ENCODE measurements around the gene MC3R.

DNA sequence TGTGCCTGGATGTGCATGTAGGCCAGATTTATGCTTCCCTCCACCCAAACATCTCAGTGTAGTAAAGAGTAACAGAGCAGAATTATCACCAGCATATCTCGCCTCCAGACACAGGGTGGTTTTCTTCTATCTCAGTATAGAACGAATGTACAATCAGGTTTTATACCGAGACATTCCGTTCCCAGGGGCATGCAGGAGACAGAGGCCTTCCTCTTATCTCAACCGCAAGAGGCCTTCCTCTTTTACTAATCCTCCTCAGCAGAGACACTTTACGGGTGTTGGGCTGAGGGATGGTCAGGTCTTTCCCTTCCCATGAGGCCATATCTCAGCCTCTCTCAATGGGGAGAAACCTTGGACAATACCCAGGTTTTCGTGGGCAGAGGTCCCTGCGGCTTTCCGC, 36.4 kb upstream of the MC3R start:
- TF ChIP-seq, protein P1, sequence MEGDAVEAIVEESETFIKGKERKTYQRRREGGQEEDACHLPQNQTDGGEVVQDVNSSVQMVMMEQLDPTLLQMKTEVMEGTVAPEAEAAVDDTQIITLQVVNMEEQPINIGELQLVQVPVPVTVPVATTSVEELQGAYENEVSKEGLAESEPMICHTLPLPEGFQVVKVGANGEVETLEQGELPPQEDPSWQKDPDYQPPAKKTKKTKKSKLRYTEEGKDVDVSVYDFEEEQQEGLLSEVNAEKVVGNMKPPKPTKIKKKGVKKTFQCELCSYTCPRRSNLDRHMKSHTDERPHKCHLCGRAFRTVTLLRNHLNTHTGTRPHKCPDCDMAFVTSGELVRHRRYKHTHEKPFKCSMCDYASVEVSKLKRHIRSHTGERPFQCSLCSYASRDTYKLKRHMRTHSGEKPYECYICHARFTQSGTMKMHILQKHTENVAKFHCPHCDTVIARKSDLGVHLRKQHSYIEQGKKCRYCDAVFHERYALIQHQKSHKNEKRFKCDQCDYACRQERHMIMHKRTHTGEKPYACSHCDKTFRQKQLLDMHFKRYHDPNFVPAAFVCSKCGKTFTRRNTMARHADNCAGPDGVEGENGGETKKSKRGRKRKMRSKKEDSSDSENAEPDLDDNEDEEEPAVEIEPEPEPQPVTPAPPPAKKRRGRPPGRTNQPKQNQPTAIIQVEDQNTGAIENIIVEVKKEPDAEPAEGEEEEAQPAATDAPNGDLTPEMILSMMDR (IDR thresholded peaks at IDR 0.05), result no peak
- TF ChIP-seq POLR2AphosphoS5 (IDR thresholded peaks at IDR 0.05) (no peak), POLR2A (IDR thresholded peaks at IDR 0.05) (no peak)
